Ovary (tissue), 9 donors: ENCODE measurements around the gene GNB1L. TPM values are rescaled to one million over a fixed set of nuclear protein-coding genes. Genes with fewer than 3 reads are reported as not detected.

Experiments used
- DNase-seq, 5 donors: peaks; one replicate each; pipeline ENCODE4 v3.0.0-alpha.2; 2019 to 2020
- H3K27ac ChIP-seq, 2 donors: fragments of 200-600 bp; one replicate each; pipeline versions ENCODE4 v1.5.1 to v1.8.0; 2019 to 2022
- H3K27me3 ChIP-seq: fragments of 200-600 bp; one replicate; pipeline ENCODE4 v1.8.0; 2022
- H3K36me3 ChIP-seq: fragments of 200-600 bp; sonication (generic); one replicate; pipeline ENCODE4 v1.5.1; 2019
- H3K4me1 ChIP-seq: one replicate; pipeline ENCODE4 v1.8.1; 2013; ENCODE audit warnings: mild to moderate bottlenecking, moderate library complexity; ENCODE audit not compliant: insufficient read depth
- H3K4me3 ChIP-seq: fragments of 200-600 bp; sonication (generic); one replicate; pipeline ENCODE4 v1.5.1; 2017
- H3K9me3 ChIP-seq, 2 donors: fragments of 200-600 bp in 1 of 2; sonication (generic) in 1 of 2; one replicate each; pipeline versions ENCODE4 v1.5.1 to v1.8.1; 2013 to 2019; ENCODE audit warnings: mild to moderate bottlenecking in 1 of 2, moderate library complexity in 1 of 2
- CTCF ChIP-seq, 3 donors: fragments of 450-650 bp in 2 of 3; fragments of 200-600 bp in 1 of 3; IDR thresholded peaks; one replicate each; pipeline versions ENCODE4 v1.5.1 to v1.8.0; 2016 to 2022; ENCODE audit warnings: antibody characterized with exemption in 3 of 3, mild to moderate bottlenecking in 1 of 3
- EP300 ChIP-seq: sonication (generic); formaldehyde crosslinking; IDR thresholded peaks from one replicate; pipeline ENCODE4 v1.6.1; 2017; ENCODE audit warnings: antibody characterized with exemption
- POLR2A ChIP-seq: fragments of 450-650 bp; IDR thresholded peaks from one replicate; pipeline ENCODE4 v1.6.1; 2017; ENCODE audit warnings: antibody characterized with exemption, mild to moderate bottlenecking, moderate library complexity
- WGBS, 3 donors: extraction: QIAGEN DNeasy Blood & Tissue Kit in 1 of 3; methylation state at CpG; one replicate each; pipeline versions ENCODE4 v1.1.5 to v1.1.7; 2013 to 2017; 5-methylcytosine and 5-hydroxymethylcytosine counted together
- intact Hi-C, 4 donors: fragments of 100-400 bp; cut with DNase I; formaldehyde crosslinking; loops; one replicate each; pipeline versions ENCODE4 v1.11.0 to v1.15.1; 2022 to 2023
- polyA plus RNA-seq, 2 donors: library from polyadenylated mRNA; stranded (reverse); fragments of 200-250 nt in 1 of 2; fragments of 350-450 nt in 1 of 2; fragmentation: Illumina TruSeq in 1 of 2; extraction: RNeasy Lipid Tissue Mini Kit (QIAGEN cat#74804) in 1 of 2; gene quantifications; one replicate each; pipeline ENCODE4 v1.2.3, GENCODE V29; 2013 to 2014
- total RNA-seq, 7 donors: library from RNA; depleted of rRNA in 2 of 7; stranded (reverse); fragments of >200 nt in 2 of 7; fragmentation: NEBNext Ultra II Directional in 3 of 7; extraction: Animal tissue kit (Norgen Biotek cat#: 25700) in 3 of 7; gene quantifications; one replicate each; pipeline versions ENCODE4 v1.1.0 to v1.2.4, GENCODE V29; 2016 to 2023
- donor health status: DM: no; HTN: no; CAD: no; lungs with moderate emphysema.
- donor health status: DM: no; HTN: no; CAD: no.
- donor health status: Bipolar disorder and iron deficiency.
- donor health status: DM: yes; HTN: yes; CAD: no.
- donor health status: DM: no; HTN: no; CAD: no.
- donor health status: DM: yes; HTN: yes; CAD: no.

Gene GNB1L
- total and polyA plus RNA-seq, 9 donors = 3.1 to 14.9 (median 5.8) TPM; not detected in 1

GRCh38 chr22:19810381-19811201 lies 44.1 kb downstream of the GNB1L start:
- H3K27me3 ChIP-seq = no peaks in the 10 kb centered on the region
- WGBS, 3 donors = 33 to 41% (median 37%) methylated on average over 23 of the region's 23 CpGs
- peak; percentile 23 to 58 (median 39) for DNase-seq

GRCh38 chr22:19809741-19810140 lies 44.9 kb downstream of the GNB1L start:
- no peak for DNase-seq

More at GRCh38 chr22:19810381-19811201, 44.1 kb downstream of the GNB1L start:
- Histone ChIP-seq H3K4me3 (no peak overlapping the region), H3K9me3 (no peaks in the 10 kb centered on the region), H3K27ac (no peak overlapping the region), H3K36me3 (no peaks in the 10 kb centered on the region), H3K4me1 (peaks cover 8% of the 10 kb centered on the region)
- TF ChIP-seq CTCF (IDR thresholded peaks at IDR 0.05) = no peak
- TF ChIP-seq EP300 = no peak
- no peak for TF ChIP-seq POLR2A
- intact Hi-C loops = no loop called here

GRCh38 chr22:19808873-19809478 lies 45.7 kb downstream of the GNB1L start:
- WGBS, 3 donors = 85 to 96% (median 90%) methylated on average over 11 of the region's 11 CpGs
- Histone ChIP-seq H3K4me3 (no peak overlapping the region), H3K27ac (no peak overlapping the region), H3K4me1 (peaks cover 8% of the 10 kb centered on the region), H3K36me3 (no peaks in the 10 kb centered on the region), H3K27me3 (no peaks in the 10 kb centered on the region), H3K9me3 (no peaks in the 10 kb centered on the region)
- peak in 1 of 5 donors; percentile 8 for DNase-seq
- TF ChIP-seq POLR2A = no peak
- no peak for TF ChIP-seq EP300
- TF ChIP-seq CTCF (IDR thresholded peaks at IDR 0.05) = no peak
- intact Hi-C loops = no loop called here

More at GRCh38 chr22:19809741-19810140, 44.9 kb downstream of the GNB1L start:
- Histone ChIP-seq H3K9me3 (no peaks in the 10 kb centered on the region), H3K27me3 (no peaks in the 10 kb centered on the region), H3K4me1 (peaks cover 8% of the 10 kb centered on the region), H3K36me3 (no peaks in the 10 kb centered on the region), H3K27ac (no peak overlapping the region), H3K4me3 (no peak overlapping the region)
- intact Hi-C loops = no loop called here
- TF ChIP-seq EP300 (no peak), CTCF (IDR thresholded peaks at IDR 0.05) (no peak), POLR2A (no peak)
- WGBS, 3 donors = 91 to 98% (median 97%) methylated on average over 3 of the region's 3 CpGs

- H3K4me3 ChIP-seq = no peak overlapping the region
- H3K27ac ChIP-seq = no peak overlapping the region
- no peaks in the 10 kb centered on the region for H3K27me3 ChIP-seq
- H3K9me3 ChIP-seq = no peaks in the 10 kb centered on the region
- TF ChIP-seq EP300 (no peak), POLR2A (no peak), CTCF (IDR thresholded peaks at IDR 0.05) (no peak)
- intact Hi-C loops = no loop called here
- peaks cover 8% of the 10 kb centered on the region for H3K4me1 ChIP-seq
- peak in 3 of 5 donors; percentile 4 to 28 (median 14) for DNase-seq
- H3K36me3 ChIP-seq = no peaks in the 10 kb centered on the region
- 94 to 98% (median 96%) methylated on average over 20 of the region's 20 CpGs for WGBS, 3 donors
These were observed 46.5 kb downstream of the GNB1L start for GRCh38 chr22:19807914-19808872.
